OCI-LY7 (cell line): ENCODE measurements around the gene ACTA2. TPM values are rescaled to one million over a fixed set of nuclear protein-coding genes. Genes with fewer than 3 reads are reported as not detected.

ENCODE experiments used
- BruUV-seq: library from RNA; stranded (reverse); fragments of 400-500 nt; replicated peaks from 2 replicates; lab custom pipeline; 2021; lab: Mats Ljungman, UMichigan
- CTCF ChIA-PET: fragments of 300-600 bp; sonication (Branson Sonifier 250); formaldehyde crosslinking; loops from one replicate; lab custom pipeline; 2022; ENCODE audit warnings: antibody characterized with exemption; ENCODE audit not compliant: unreplicated experiment; lab: Charles Lee
- POLR2A ChIA-PET: fragments of 300-600 bp; sonication (Branson Sonifier 250); formaldehyde crosslinking; loops from one replicate; lab custom pipeline; 2022; ENCODE audit warnings: antibody characterized with exemption; lab: Charles Lee
- DNase-seq: peaks from one replicate; pipeline ENCODE4 v3.0.0-alpha.2; 2015; ENCODE audit warnings: low spot score
- H2AFZ ChIP-seq: fragments of 200-600 bp; sonication (generic), shearing (Covaris generic); 2 replicates; pipeline ENCODE4 v1.6.1; 2014; ENCODE audit warnings: mild to moderate bottlenecking, antibody characterized with exemption, low read length, moderate library complexity
- H3K27ac ChIP-seq: fragments of 200-600 bp; sonication (generic); 2 replicates; pipeline ENCODE4 v1.5.1; 2014; ENCODE audit warnings: mixed run types, low read depth, mild to moderate bottlenecking, moderate library complexity, low read length, inconsistent platforms; ENCODE audit not compliant: poor library complexity, severe bottlenecking
- H3K36me3 ChIP-seq: fragments of 200-600 bp; sonication (generic); 2 replicates; pipeline ENCODE4 v1.6.1; 2014; ENCODE audit warnings: mild to moderate bottlenecking, antibody characterized with exemption, low read length, moderate library complexity, mixed read lengths; ENCODE audit not compliant: insufficient read depth
- H3K4me1 ChIP-seq: fragments of 200-600 bp; sonication (generic); 2 replicates; pipeline ENCODE4 v1.5.1; 2014; ENCODE audit warnings: mild to moderate bottlenecking, low read length; ENCODE audit not compliant: insufficient read depth, poor library complexity, severe bottlenecking
- H3K4me2 ChIP-seq: fragments of 200-600 bp; sonication (generic); 2 replicates; pipeline ENCODE4 v1.6.1; 2014; ENCODE audit warnings: mild to moderate bottlenecking, low read length
- H3K4me3 ChIP-seq: fragments of 200-600 bp; sonication (generic); 2 replicates; pipeline ENCODE4 v1.5.1; 2014; ENCODE audit warnings: mild to moderate bottlenecking, low read depth, low read length; ENCODE audit not compliant: poor library complexity, severe bottlenecking
- H3K79me2 ChIP-seq: fragments of 200-600 bp; sonication (generic); 2 replicates; pipeline ENCODE4 v1.6.1; 2016; ENCODE audit warnings: low read depth, mild to moderate bottlenecking, low read length, moderate library complexity, mixed read lengths; ENCODE audit not compliant: insufficient read depth
- H3K9me2 ChIP-seq: fragments of 200-600 bp; sonication (generic); 2 replicates; pipeline ENCODE4 v1.6.1; 2016; ENCODE audit warnings: mild to moderate bottlenecking, low read length, mixed read lengths; ENCODE audit not compliant: insufficient read depth
- H3K9me3 ChIP-seq: fragments of 200-600 bp; sonication (generic); 2 replicates; pipeline ENCODE4 v1.6.1; 2014; ENCODE audit warnings: mild to moderate bottlenecking, mixed run types, low read length, mixed read lengths
- H4K20me1 ChIP-seq: fragments of 200-600 bp; sonication (generic); 2 replicates; pipeline ENCODE4 v1.6.1; 2014; ENCODE audit warnings: mild to moderate bottlenecking, antibody characterized with exemption, low read length, moderate library complexity, mixed read lengths; ENCODE audit not compliant: insufficient read depth
- CTCF ChIP-seq: fragments of 200-600 bp; sonication (generic); conservative IDR thresholded peaks from 2 replicates; pipeline ENCODE4 v1.5.1; 2014; ENCODE audit warnings: mild to moderate bottlenecking, antibody characterized with exemption, low read length, moderate library complexity, mixed read lengths
- EZH2phosphoT487 ChIP-seq: fragments of 200-600 bp; sonication (generic); IDR thresholded peaks from 2 replicates; pipeline ENCODE4 v1.6.1; 2018; ENCODE audit warnings: low read depth, borderline replicate concordance, mild to moderate bottlenecking, mixed run types, antibody characterized with exemption, low read length, moderate library complexity, mixed read lengths
- intact Hi-C: fragments of 100-400 bp; cut with micrococcal nuclease; formaldehyde crosslinking; loops from one replicate; pipeline ENCODE4 v1.10.0; 2022; ENCODE audit not compliant: unreplicated experiment
- total RNA-seq, 2 experiments: library from RNA; depleted of rRNA in 1 of 2; stranded (reverse); fragments of >200 nt in 1 of 2; shearing (Covaris generic) in 1 of 2; gene quantifications; 2 replicates each; pipeline ENCODE4 v1.2.3, GENCODE V29; 2014 to 2022

ACTA2 gene
- total RNA-seq, 2 experiments from 2014 or later: 1.4 to 3.3 TPM

GRCh38 chr10:88966797-88967196 lies 14.2 kb upstream of the ACTA2 start:
- CTCF ChIA-PET: no interaction called here
- no peak overlapping the region for H3K4me3 ChIP-seq
- no peaks in the 10 kb centered on the region for H4K20me1 ChIP-seq
- H3K9me2 ChIP-seq: no peaks in the 10 kb centered on the region
- H3K79me2 ChIP-seq: no peaks in the 10 kb centered on the region
- intact Hi-C loops: no loop called here
- no peak overlapping the region for H3K27ac ChIP-seq
- POLR2A ChIA-PET: interaction anchor here (0.6 to 0.9 kb wide), 3 partner anchors 8 to 230 kb away, joined by 3 to 5 read pairs (median 3); no protein-coding TSS in a partner anchor
- no peaks in the 10 kb centered on the region for H3K9me3 ChIP-seq
- DNase-seq: no peak
- H3K4me2 ChIP-seq: no peak overlapping the region
- H2AFZ ChIP-seq: no peak overlapping the region
- TF ChIP-seq CTCF: no peak
- TF ChIP-seq EZH2phosphoT487: no peak
- BruUV-seq: no TSS peak
- H3K4me1 ChIP-seq: no peaks in the 10 kb centered on the region
- no peaks in the 10 kb centered on the region for H3K36me3 ChIP-seq

GRCh38 chr10:88964869-88965415 lies 12.4 kb upstream of the ACTA2 start:
- TF ChIP-seq EZH2phosphoT487 (no peak), CTCF (no peak)
- Histone ChIP-seq H3K9me3 (no peaks in the 10 kb centered on the region), H3K9me2 (no peaks in the 10 kb centered on the region), H3K4me2 (no peak overlapping the region), H3K79me2 (no peaks in the 10 kb centered on the region), H3K36me3 (no peaks in the 10 kb centered on the region), H3K4me1 (no peaks in the 10 kb centered on the region), H3K4me3 (no peak overlapping the region), H3K27ac (no peak overlapping the region), H4K20me1 (no peaks in the 10 kb centered on the region), H2AFZ (no peak overlapping the region)
- no TSS peak for BruUV-seq
- DNase-seq: no peak
- ChIA-PET CTCF (no interaction called here), POLR2A (interaction anchor here (0.6 to 1.0 kb wide), 2 partner anchors 27 to 38 kb away, joined by 3 to 4 read pairs; no protein-coding TSS in a partner anchor)
- intact Hi-C loops: no loop called here

GRCh38 chr10:88964360-88964759 lies 11.8 kb upstream of the ACTA2 start:
- Histone ChIP-seq H3K4me2 (no peak overlapping the region), H3K4me1 (no peaks in the 10 kb centered on the region), H3K4me3 (no peak overlapping the region), H3K9me3 (no peaks in the 10 kb centered on the region), H3K27ac (no peak overlapping the region), H3K79me2 (no peaks in the 10 kb centered on the region), H3K9me2 (no peaks in the 10 kb centered on the region), H2AFZ (no peak overlapping the region), H4K20me1 (no peaks in the 10 kb centered on the region), H3K36me3 (no peaks in the 10 kb centered on the region)
- no peak for DNase-seq
- intact Hi-C loops: no loop called here
- POLR2A ChIA-PET: interaction anchor here (0.6 kb wide), 1 partner anchor 38 kb away, joined by 4 read pairs; no protein-coding TSS in a partner anchor
- TF ChIP-seq CTCF: no peak
- TF ChIP-seq EZH2phosphoT487: no peak
- no TSS peak for BruUV-seq
- CTCF ChIA-PET: no interaction called here
